IMR-90 (cell line): ENCODE data around the gene KRT36.

Experiments used
- BHLHE40 ChIP-seq: fragments of 150-350 bp; IDR thresholded peaks from 2 replicates; pipeline ENCODE4 v1.6.1; 2016; ENCODE audit warnings: mild to moderate bottlenecking, low read depth, low read length
- CTCF ChIP-seq: conservative IDR thresholded peaks from 2 replicates; pipeline ENCODE4 v1.5.1; 2012; ENCODE audit warnings: mild to moderate bottlenecking, low read depth, low read length, improper control_type of control experiment
- ELK1 ChIP-seq: fragments of 150-350 bp; IDR thresholded peaks from 2 replicates; pipeline ENCODE4 v1.6.1; 2016; ENCODE audit warnings: low read depth, mild to moderate bottlenecking, low read length, moderate library complexity, borderline replicate concordance
- MAZ ChIP-seq: IDR thresholded peaks from 2 replicates; pipeline ENCODE4 v1.6.1; 2012; ENCODE audit warnings: low read depth, mild to moderate bottlenecking, low read length, improper control_type of control experiment, moderate library complexity, borderline replicate concordance
- MXI1 ChIP-seq: IDR thresholded peaks from 2 replicates; pipeline ENCODE4 v1.6.1; 2012; ENCODE audit warnings: low read depth, mild to moderate bottlenecking, low read length, moderate library complexity, borderline replicate concordance
- POLR2A ChIP-seq: IDR thresholded peaks from 2 replicates; pipeline ENCODE4 v1.6.1; 2012; ENCODE audit warnings: mild to moderate bottlenecking, low read depth, low read length
- RAD21 ChIP-seq: IDR thresholded peaks from 2 replicates; pipeline ENCODE4 v1.6.1; 2012; ENCODE audit warnings: low read length, improper control_type of control experiment
- RCOR1 ChIP-seq: IDR thresholded peaks from 2 replicates; pipeline ENCODE4 v1.6.1; 2012; ENCODE audit warnings: mild to moderate bottlenecking, low read length, improper control_type of control experiment; ENCODE audit not compliant: insufficient replicate concordance
- RFX5 ChIP-seq: IDR thresholded peaks from 2 replicates; pipeline ENCODE4 v1.8.0; 2012; ENCODE audit warnings: low read depth, mild to moderate bottlenecking, low read length, moderate library complexity
- SMC3 ChIP-seq: fragments of 150-350 bp; IDR thresholded peaks from 2 replicates; pipeline ENCODE4 v1.6.1; 2016; ENCODE audit warnings: low read depth, mild to moderate bottlenecking, antibody characterized with exemption, low read length, moderate library complexity
- USF2 ChIP-seq: fragments of 150-350 bp; IDR thresholded peaks from 2 replicates; pipeline ENCODE4 v1.6.1; 2017; ENCODE audit warnings: mild to moderate bottlenecking, antibody characterized with exemption, low read length, low read depth

GRCh38 chr17:41494524-41494923 is 4.8 kb upstream of the KRT36 start:
- TF ChIP-seq CTCF, result no peak
- no peak for TF ChIP-seq RCOR1
- TF ChIP-seq POLR2A, result no peak
- TF ChIP-seq BHLHE40, result no peak
- no peak for TF ChIP-seq ELK1
- TF ChIP-seq MXI1, result no peak
- no peak for TF ChIP-seq SMC3
- no peak for TF ChIP-seq RAD21
- no peak for TF ChIP-seq MAZ
- TF ChIP-seq USF2, result no peak
- no peak for TF ChIP-seq RFX5
